Brain microvascular endothelial cell (primary cell): ENCODE results near the gene COX20.

Experiments used
- DNase-seq: peaks from one replicate; pipeline ENCODE4 v3.0.0-alpha.2; 2020
- H3K27ac ChIP-seq: fragments of 250-450 bp; sonication (Bioruptor Pico); 2 replicates; pipeline ENCODE4 v1.5.1; 2020; ENCODE audit warnings: mild to moderate bottlenecking, moderate library complexity
- H3K27me3 ChIP-seq: fragments of 250-450 bp; sonication (Bioruptor Pico); replicated peaks from 2 replicates; pipeline ENCODE4 v1.5.1; 2020; ENCODE audit warnings: mild to moderate bottlenecking
- H3K36me3 ChIP-seq: fragments of 250-450 bp; sonication (Bioruptor Pico); replicated peaks from 2 replicates; pipeline ENCODE4 v1.5.1; 2020; ENCODE audit warnings: mild to moderate bottlenecking
- H3K4me3 ChIP-seq: 2 replicates; pipeline ENCODE4 v1.5.1; 2011; ENCODE audit warnings: low read depth, mild to moderate bottlenecking, control low read depth, low read length, moderate library complexity
- in situ Hi-C: cut with HindIII; loops from 2 replicates; pipeline ENCODE4 v1.10.0; 2017; ENCODE audit warnings: low sequenced_read_pairs, low pct_ligation_motif_present
- TF ChIP-seq, protein P1 (sequence below): IDR thresholded peaks from 2 replicates; pipeline ENCODE4 v1.5.1; 2011; ENCODE audit warnings: low read depth, mild to moderate bottlenecking, moderate library complexity, low read length, control low read depth, inconsistent platforms; ENCODE audit errors: missing control alignments

COX20 gene

DNA sequence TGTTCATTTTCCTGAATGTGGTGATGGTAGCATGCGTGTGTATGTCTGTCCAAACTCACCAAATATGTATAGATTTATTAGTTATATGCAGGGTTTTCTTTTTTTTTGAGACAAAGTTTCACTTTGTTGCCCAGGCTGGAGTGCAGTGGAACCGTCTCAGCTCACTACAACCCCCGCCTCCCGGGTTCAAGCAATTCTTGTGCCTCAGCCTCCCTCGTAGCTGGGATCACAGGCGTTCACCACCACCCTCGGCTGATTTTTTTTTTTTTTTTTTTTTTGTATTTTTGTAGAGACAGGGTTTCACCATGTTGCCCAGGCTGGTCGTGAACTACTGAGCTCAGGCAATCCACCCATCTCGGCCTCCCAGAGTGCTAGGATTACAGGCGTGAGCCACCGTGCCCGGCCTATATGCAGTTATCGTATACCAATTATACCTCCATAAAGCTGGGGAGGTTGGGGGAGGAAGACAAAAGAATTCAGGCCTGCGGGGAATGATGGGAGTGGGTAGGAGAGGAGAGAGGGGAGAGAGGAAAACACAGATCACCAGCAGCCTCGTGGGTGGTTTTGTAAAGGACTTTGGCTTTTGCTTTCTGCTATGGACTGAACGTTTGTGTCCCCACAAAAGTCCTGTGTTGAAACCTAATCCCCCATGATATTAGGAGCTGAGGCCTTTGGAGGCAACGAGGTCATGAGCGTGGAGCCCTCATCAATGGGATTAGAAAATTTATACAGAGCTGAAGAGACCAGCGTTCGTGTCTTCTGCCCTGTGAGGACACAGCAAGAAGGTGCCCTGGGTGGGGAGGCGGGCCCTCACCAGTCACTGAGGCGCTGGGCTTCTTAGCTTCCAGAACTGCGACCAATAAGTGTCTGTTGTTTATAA, 33.3 kb downstream of the COX20 start:
- no peaks in the 10 kb centered on the region for H3K36me3 ChIP-seq
- DNase-seq = no peak
- TF ChIP-seq, protein P1, sequence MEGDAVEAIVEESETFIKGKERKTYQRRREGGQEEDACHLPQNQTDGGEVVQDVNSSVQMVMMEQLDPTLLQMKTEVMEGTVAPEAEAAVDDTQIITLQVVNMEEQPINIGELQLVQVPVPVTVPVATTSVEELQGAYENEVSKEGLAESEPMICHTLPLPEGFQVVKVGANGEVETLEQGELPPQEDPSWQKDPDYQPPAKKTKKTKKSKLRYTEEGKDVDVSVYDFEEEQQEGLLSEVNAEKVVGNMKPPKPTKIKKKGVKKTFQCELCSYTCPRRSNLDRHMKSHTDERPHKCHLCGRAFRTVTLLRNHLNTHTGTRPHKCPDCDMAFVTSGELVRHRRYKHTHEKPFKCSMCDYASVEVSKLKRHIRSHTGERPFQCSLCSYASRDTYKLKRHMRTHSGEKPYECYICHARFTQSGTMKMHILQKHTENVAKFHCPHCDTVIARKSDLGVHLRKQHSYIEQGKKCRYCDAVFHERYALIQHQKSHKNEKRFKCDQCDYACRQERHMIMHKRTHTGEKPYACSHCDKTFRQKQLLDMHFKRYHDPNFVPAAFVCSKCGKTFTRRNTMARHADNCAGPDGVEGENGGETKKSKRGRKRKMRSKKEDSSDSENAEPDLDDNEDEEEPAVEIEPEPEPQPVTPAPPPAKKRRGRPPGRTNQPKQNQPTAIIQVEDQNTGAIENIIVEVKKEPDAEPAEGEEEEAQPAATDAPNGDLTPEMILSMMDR = no peak
- H3K27ac ChIP-seq = no peak overlapping the region
- no peak overlapping the region for H3K4me3 ChIP-seq
- no peaks in the 10 kb centered on the region for H3K27me3 ChIP-seq
- in situ Hi-C loops = no loop called here

DNA sequence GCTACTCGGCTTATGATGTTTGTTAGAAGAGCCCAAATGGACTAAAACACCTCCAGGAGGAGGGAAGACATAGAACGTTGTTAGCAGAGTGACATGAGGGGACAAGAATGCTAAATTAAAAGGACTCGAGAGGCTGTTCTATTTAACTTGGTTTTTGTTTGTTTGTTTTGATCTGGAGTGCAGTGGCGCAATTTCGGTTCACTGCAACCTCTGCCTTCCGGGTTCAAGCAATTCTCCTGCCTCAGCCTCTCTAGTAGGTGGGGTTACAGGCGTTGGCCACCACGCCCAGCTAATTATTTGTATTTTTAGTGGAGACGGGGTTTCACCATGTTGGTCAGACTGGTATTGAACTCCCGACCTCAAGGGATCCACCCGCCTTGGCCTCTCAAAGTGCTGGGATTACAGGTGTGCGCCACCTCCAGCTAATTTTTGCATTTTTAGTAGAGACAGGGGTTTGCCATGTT, 33.9 kb downstream of the COX20 start:
- Histone ChIP-seq H3K36me3 (no peaks in the 10 kb centered on the region), H3K4me3 (no peak overlapping the region), H3K27ac (no peak overlapping the region), H3K27me3 (no peaks in the 10 kb centered on the region)
- TF ChIP-seq, protein P1 = no peak
- no peak for DNase-seq
- in situ Hi-C loops = no loop called here

DNA sequence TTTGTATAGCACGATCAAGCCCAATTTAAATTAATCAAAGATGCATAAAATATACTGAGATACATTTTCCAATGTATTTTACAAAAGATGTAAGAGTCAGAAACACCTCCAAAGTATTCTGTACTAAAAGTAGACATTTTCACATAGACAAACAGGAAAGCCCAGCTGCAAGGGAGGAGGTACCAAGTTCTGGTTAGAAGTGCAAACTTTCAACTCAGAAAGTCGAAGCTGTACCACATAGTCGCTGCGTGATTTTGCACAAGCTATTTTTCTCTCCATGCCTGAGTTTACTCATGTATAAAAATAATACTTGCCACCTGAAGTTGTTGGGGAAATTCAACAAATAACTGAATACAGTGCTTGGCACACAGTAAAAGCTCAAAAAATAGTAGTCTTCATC, 34.5 kb downstream of the COX20 start:
- no peak overlapping the region for H3K4me3 ChIP-seq
- H3K27me3 ChIP-seq = no peaks in the 10 kb centered on the region
- H3K36me3 ChIP-seq = no peaks in the 10 kb centered on the region
- no peak for DNase-seq
- no peak overlapping the region for H3K27ac ChIP-seq
- in situ Hi-C loops = no loop called here
- TF ChIP-seq, protein P1 = no peak

DNA sequence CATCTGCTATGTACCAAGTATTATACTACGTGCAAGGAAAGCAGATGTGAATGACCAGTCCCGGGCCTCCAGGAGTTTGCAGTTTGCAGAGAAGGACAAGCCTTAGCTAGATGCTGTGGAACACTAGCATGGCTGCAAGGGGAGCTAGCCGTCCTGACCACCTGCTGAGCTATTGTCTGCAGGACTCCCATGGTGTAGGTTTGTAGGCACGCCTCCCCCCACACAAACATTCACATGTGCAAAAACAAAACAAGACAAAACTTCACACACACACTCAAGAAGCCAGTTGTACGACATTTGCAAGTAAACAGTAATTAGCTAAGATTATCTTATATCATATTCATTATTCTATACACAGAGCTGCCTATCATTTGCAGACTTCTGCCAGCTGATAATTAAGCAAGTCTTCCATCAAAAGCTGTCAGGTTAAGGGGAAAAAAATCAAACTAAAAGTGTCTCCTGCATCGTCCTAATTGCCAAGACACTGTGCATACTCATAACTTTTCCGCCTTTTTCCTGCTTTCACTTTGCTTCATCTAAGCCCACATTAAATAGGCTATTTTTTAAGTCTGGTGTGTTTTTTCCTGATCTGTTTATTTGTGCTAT, 39.6 kb downstream of the COX20 start:
- Histone ChIP-seq H3K27me3 (no peaks in the 10 kb centered on the region), H3K36me3 (no peaks in the 10 kb centered on the region), H3K4me3 (no peak overlapping the region), H3K27ac (no peak overlapping the region)
- in situ Hi-C loops = no loop called here
- no peak for DNase-seq
- TF ChIP-seq, protein P1 = no peak

DNA sequence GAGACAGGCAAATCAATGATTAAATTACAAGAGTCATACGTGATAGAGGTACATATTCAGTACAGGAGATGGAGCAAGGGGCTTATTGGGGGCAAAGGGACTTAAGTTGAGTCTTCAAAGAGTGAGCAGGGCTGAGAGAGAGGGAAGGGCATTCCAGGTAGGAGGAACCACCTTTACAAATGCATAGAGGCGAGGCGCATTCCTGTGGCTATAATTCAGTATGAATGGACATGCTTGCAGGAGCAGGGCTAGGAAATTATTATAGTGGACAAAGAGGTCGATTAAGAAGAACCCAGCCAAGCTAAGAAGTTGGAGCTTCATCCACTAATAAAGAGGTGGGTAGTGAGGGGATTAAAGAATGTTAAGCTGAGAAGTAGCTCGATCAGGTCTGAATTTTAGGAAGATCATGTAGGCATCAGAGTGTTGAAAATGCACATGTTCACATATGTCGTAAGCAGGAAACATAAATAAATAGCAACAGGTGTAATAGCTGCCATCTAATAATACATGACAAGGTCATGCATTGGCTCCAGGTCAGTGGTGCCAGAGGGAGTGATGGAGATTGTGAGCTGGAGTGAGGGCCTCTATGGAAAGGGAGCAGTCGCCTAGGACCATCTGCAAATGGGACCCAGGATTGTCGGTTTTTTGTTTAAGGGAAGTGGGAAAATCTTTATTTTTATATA, 40.9 kb downstream of the COX20 start:
- H3K36me3 ChIP-seq = no peaks in the 10 kb centered on the region
- H3K27ac ChIP-seq = no peak overlapping the region
- in situ Hi-C loops = no loop called here
- TF ChIP-seq, protein P1 = no peak
- H3K27me3 ChIP-seq = no peaks in the 10 kb centered on the region
- no peak overlapping the region for H3K4me3 ChIP-seq
- DNase-seq = no peak
